K562 (cell line): ENCODE results near the gene GOLT1A. TPM values are rescaled to one million over a fixed set of nuclear protein-coding genes. Genes with fewer than 3 reads are reported as not detected.

Experiments
- ATAC-seq: fragments of 200-7000 bp; cut with Tn5 transposase; 3 replicates; pipeline ENCODE4 v1.9.1; 2020; ENCODE audit warnings: moderate library complexity
- BruUV-seq: library from RNA; stranded (reverse); fragments of 400-500 nt; replicated peaks from 2 replicates; lab custom pipeline; 2021; lab: Mats Ljungman, UMichigan
- CTCF ChIA-PET: fragments of 300-600 bp; formaldehyde crosslinking; extraction: SDS; loops from one replicate; lab custom pipeline; 2021; ENCODE audit warnings: low intra/inter-chr PET ratio; lab: Yijun Ruan, JAX
- POLR2A ChIA-PET: fragments of 300-600, 350-650 bp; sonication (Branson Sonifier 250); formaldehyde crosslinking; extraction: SDS; loops from one replicate; lab custom pipeline; 2021; ENCODE audit warnings: antibody characterized with exemption, inconsistent platforms; lab: Yijun Ruan, JAX
- DNase-seq, 4 experiments: peaks; one replicate each; pipeline versions ENCODE4 v3.0.0 to v3.0.0-alpha.2; 2011 to 2018; ENCODE audit warnings: low spot score in 3 of 4, mixed read lengths in 3 of 4; ENCODE audit errors: extremely low read depth in 1 of 4
- FAIRE-seq: peaks from 2 replicates; lab custom pipeline; 2011; peaks lifted over from hg19 to GRCh38; lab: Jason Lieb, UNC
- H2AFZ ChIP-seq: 2 replicates; pipeline ENCODE4 v1.6.0; 2011; ENCODE audit warnings: low read depth, low read length, control low read depth, inconsistent platforms
- H3K27ac ChIP-seq: fragments of 200-600 bp; 3 replicates; pipeline ENCODE4 v1.8.0; 2011; ENCODE audit warnings: low read depth, mild to moderate bottlenecking, control low read depth, inconsistent platforms, low read length, moderate library complexity, mixed read lengths; ENCODE audit errors: extremely low read depth
- H3K27me3 ChIP-seq, 2 experiments: fragments of 300-600 bp in 1 of 2; 2 replicates in 1 of 2; 3 replicates in 1 of 2; pipeline versions ENCODE4 v1.6.0 to v1.8.0; 2011; ENCODE audit warnings: inconsistent platforms in 2 of 2, low read length in 2 of 2, mild to moderate bottlenecking in 1 of 2, mixed read lengths in 1 of 2, moderate library complexity in 1 of 2; ENCODE audit not compliant: control insufficient read depth in 2 of 2, insufficient read depth in 2 of 2
- H3K36me3 ChIP-seq: fragments of 300-600 bp; 3 replicates; pipeline ENCODE4 v1.8.0; 2011; ENCODE audit warnings: mild to moderate bottlenecking, low read length, inconsistent platforms; ENCODE audit not compliant: control insufficient read depth, insufficient read depth
- H3K4me1 ChIP-seq, 2 experiments: fragments of 200-600 bp in 1 of 2; replicated peaks in 1 of 2; 2 replicates in 1 of 2; 3 replicates in 1 of 2; pipeline versions ENCODE4 v1.5.1 to v1.8.0; 2011; ENCODE audit warnings: inconsistent platforms in 2 of 2, low read length in 2 of 2, mild to moderate bottlenecking in 1 of 2, mixed read lengths in 1 of 2, moderate library complexity in 1 of 2; ENCODE audit not compliant: control insufficient read depth in 2 of 2, insufficient read depth in 2 of 2
- H3K4me2 ChIP-seq: 2 replicates; pipeline ENCODE4 v1.6.1; 2011; ENCODE audit warnings: low read length, control low read depth, inconsistent platforms, mixed read lengths; ENCODE audit not compliant: insufficient read depth
- H3K4me3 ChIP-seq: fragments of 200-600 bp; sonication (generic), shearing (Covaris generic); 2 replicates; pipeline ENCODE4 v1.5.1; 2016; ENCODE audit warnings: control low read depth, inconsistent platforms
- H3K79me2 ChIP-seq: fragments of 200-600 bp; 3 replicates; pipeline ENCODE4 v1.8.0; 2011; ENCODE audit warnings: low read length, inconsistent platforms; ENCODE audit not compliant: control insufficient read depth, insufficient read depth
- H3K9ac ChIP-seq, 2 experiments: 2 replicates each; pipeline versions ENCODE4 v1.6.0 to v1.6.1; 2011; ENCODE audit warnings: low read depth in 2 of 2, low read length in 2 of 2, control low read depth in 1 of 2, inconsistent platforms in 1 of 2, mild to moderate bottlenecking in 1 of 2, mixed read lengths in 1 of 2; ENCODE audit not compliant: insufficient read depth in 1 of 2
- H3K9me1 ChIP-seq: one replicate; pipeline ENCODE4 v1.6.0; 2011; ENCODE audit warnings: inconsistent platforms, mild to moderate bottlenecking, low read length, moderate library complexity; ENCODE audit not compliant: control insufficient read depth, insufficient read depth
- H3K9me3 ChIP-seq: replicated peaks from 2 replicates; pipeline ENCODE4 v1.5.1; 2011; ENCODE audit warnings: low read depth, low read length, inconsistent platforms; ENCODE audit not compliant: control insufficient read depth, insufficient read depth
- H4K20me1 ChIP-seq: replicated peaks from 2 replicates; pipeline ENCODE4 v1.6.1; 2011; ENCODE audit warnings: low read length, inconsistent platforms, mixed read lengths; ENCODE audit not compliant: control insufficient read depth, insufficient read depth
- MYNN ChIP-seq, 2 experiments: sonication (generic); formaldehyde crosslinking in 1 of 2; IDR thresholded peaks; 2 replicates each; pipeline versions ENCODE4 v1.5.0 to v1.6.1; 2016 to 2020; ENCODE audit warnings: antibody characterized with exemption in 1 of 2, missing genetic modification reagents in 1 of 2
- NCOA2 ChIP-seq, 2 experiments: fragments of 450-650 bp; IDR thresholded peaks; 2 replicates each; pipeline ENCODE4 v1.6.1; 2018; ENCODE audit warnings: mild to moderate bottlenecking in 2 of 2, moderate library complexity in 1 of 2; ENCODE audit not compliant: partially characterized antibody in 2 of 2
- NR2F6 ChIP-seq: fragments of 450-650 bp; formaldehyde crosslinking; IDR thresholded peaks from 2 replicates; pipeline ENCODE4 v1.4.0; 2020; ENCODE audit warnings: mild to moderate bottlenecking
- SMARCA4 ChIP-seq: fragments of 450-650 bp; IDR thresholded peaks from 2 replicates; pipeline ENCODE4 v1.6.1; 2016
- TAF1 ChIP-seq: IDR thresholded peaks from 2 replicates; pipeline ENCODE4 v1.6.1; 2011; ENCODE audit warnings: mild to moderate bottlenecking, low read length, moderate library complexity; ENCODE audit not compliant: insufficient read depth, control insufficient read depth, severe bottlenecking; ENCODE audit errors: extremely low read depth
- TAF15 ChIP-seq: fragments of 200-400 bp; formaldehyde crosslinking; IDR thresholded peaks from 2 replicates; pipeline ENCODE4 v1.6.1; 2017; ENCODE audit warnings: mild to moderate bottlenecking, low read depth, low read length, moderate library complexity
- WGBS: fragments of 100-300 bp; shearing (Covaris generic); methylation state at CpG from one replicate; pipeline ENCODE4 v1.1.6; 2016; ENCODE audit warnings: low coverage, mixed read lengths; ENCODE audit not compliant: insufficient coverage; ENCODE audit errors: missing lambda C conversion rate; 5-methylcytosine and 5-hydroxymethylcytosine counted together
- in situ Hi-C: fragments of 300-500 bp; cut with MboI; formaldehyde crosslinking; loops from 4 replicates; pipeline ENCODE4 v1.15.0; 2018; ENCODE audit warnings: inconsistent platforms, mixed read lengths
- intact Hi-C: fragments of 100-400 bp; cut with micrococcal nuclease; formaldehyde crosslinking; loops from 2 replicates; pipeline ENCODE4 v1.14.2; 2022
- polyA plus RNA-seq, 8 experiments: library from polyadenylated mRNA; depleted of rRNA in 4 of 8; stranded (reverse) in 5 of 8; unstranded in 3 of 8; fragments of >200 nt; fragmentation: Nextera tagmentation in 2 of 8; fragmentation: Illumina TruSeq in 1 of 8; extraction: Ambion mirVana in 2 of 8; extraction: Trizol in 1 of 8; gene quantifications; 2 replicates each; pipeline versions ENCODE4 v1.2.1 to v1.2.3, GENCODE V29; 2011 to 2014; ENCODE audit warnings: inconsistent platforms in 1 of 8, missing spikeins in 1 of 8
- total RNA-seq, 7 experiments: library from RNA; depleted of rRNA in 6 of 7; stranded (reverse); fragments of >200 nt in 6 of 7; fragmentation: Illumina TruSeq in 2 of 7; extraction: Trizol in 2 of 7; gene quantifications; 2 replicates each; pipeline versions ENCODE4 v1.2.1 to v1.2.3, GENCODE V29; 2011 to 2021; ENCODE audit warnings: low replicate concordance in 1 of 7
- TF ChIP-seq, protein P1 (sequence below): sonication (generic); formaldehyde crosslinking; IDR thresholded peaks from 2 replicates; pipeline ENCODE4 v1.8.0; 2022; ENCODE audit warnings: missing genetic modification reagents, mild to moderate bottlenecking, borderline replicate concordance
- TF ChIP-seq, protein P2 (sequence below): fragments of 450-650 bp; conservative IDR thresholded peaks from 2 replicates; pipeline ENCODE4 v1.6.1; 2016; ENCODE audit warnings: missing genetic modification characterization, low read depth, mild to moderate bottlenecking, control low read depth, missing compliant biosample characterization

Gene GOLT1A
- total and polyA plus RNA-seq, 9 of the 15 experiments (the other 6 are each of a cell fraction or from before 2014, with no cell fraction given) = not detected

DNA sequence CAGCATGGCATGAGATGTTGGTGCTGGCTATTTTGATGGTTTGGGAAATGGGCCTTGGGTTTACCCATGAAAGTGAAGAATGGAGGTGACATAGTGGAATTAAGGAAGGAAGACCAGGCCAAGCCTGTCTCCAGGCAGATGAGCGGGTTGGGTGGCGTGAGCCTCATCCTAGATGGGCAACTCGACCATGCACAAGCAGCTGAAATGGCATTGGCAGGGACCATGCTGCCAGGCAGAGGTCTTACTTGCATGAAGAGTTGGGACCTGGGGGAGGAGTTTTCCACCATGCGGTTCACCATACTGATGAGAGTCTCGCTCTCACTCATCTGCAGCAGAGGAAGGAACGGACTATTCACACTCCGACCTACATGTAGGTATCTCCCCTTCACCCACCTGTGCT lies 37.5 kb upstream of the GOLT1A start:
- ChIA-PET CTCF (no interaction called here), POLR2A (no interaction called here)
- Histone ChIP-seq H3K4me3 (no peak overlapping the region), H4K20me1 (peaks cover 16% of the 10 kb centered on the region; the same call in 1 of the 2 replicates), H3K27ac (no peak overlapping the region), H3K27me3 (peaks cover 50 to 85% of the 10 kb centered on the region in 2 experiments), H3K36me3 (no peaks in the 10 kb centered on the region), H3K79me2 (no peaks in the 10 kb centered on the region), H3K9me3 (no peaks in the 10 kb centered on the region), H3K4me1 (no peaks in the 10 kb centered on the region), H3K9me1 (no peaks in the 10 kb centered on the region), H2AFZ (no peak overlapping the region), H3K4me2 (no peak overlapping the region), H3K9ac (no peak overlapping the region)
- TF ChIP-seq, protein P1, sequence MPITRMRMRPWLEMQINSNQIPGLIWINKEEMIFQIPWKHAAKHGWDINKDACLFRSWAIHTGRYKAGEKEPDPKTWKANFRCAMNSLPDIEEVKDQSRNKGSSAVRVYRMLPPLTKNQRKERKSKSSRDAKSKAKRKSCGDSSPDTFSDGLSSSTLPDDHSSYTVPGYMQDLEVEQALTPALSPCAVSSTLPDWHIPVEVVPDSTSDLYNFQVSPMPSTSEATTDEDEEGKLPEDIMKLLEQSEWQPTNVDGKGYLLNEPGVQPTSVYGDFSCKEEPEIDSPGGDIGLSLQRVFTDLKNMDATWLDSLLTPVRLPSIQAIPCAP = no peak
- TF ChIP-seq SMARCA4 (no peak), TAF1 (no peak), NCOA2 (IDR thresholded peaks at IDR 0.05; ENCODE audit: partially characterized antibody in 2 of 2) (no peak), MYNN (IDR thresholded peaks at IDR 0.05) (no peak), MYNN (CRISPR knock-in tag; IDR thresholded peaks at IDR 0.05) (no peak), TAF15 (no peak), NR2F6 (CRISPR knock-in tag) (no peak)
- TF ChIP-seq, protein P2, sequence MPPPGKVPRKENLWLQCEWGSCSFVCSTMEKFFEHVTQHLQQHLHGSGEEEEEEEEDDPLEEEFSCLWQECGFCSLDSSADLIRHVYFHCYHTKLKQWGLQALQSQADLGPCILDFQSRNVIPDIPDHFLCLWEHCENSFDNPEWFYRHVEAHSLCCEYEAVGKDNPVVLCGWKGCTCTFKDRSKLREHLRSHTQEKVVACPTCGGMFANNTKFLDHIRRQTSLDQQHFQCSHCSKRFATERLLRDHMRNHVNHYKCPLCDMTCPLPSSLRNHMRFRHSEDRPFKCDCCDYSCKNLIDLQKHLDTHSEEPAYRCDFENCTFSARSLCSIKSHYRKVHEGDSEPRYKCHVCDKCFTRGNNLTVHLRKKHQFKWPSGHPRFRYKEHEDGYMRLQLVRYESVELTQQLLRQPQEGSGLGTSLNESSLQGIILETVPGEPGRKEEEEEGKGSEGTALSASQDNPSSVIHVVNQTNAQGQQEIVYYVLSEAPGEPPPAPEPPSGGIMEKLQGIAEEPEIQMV (tag) = no peak
- ATAC-seq (no peak), FAIRE-seq (no peak), DNase-seq (no peak)
- 0% methylated on average over 7 of the region's 7 CpGs for WGBS
- no TSS peak for BruUV-seq
- in situ Hi-C loops = no loop called here
- intact Hi-C loops = no loop called here
